ENCODE data around the gene HECA.

- TF ChIP-seq CTCF (conservative IDR thresholded peaks at IDR 0.05 in 1 of 2, IDR thresholded peaks at IDR 0.05 in 1 of 2; ENCODE audit: extremely low read depth in 1 of 2, insufficient read depth in 1 of 2, low read depth in 1 of 2, low read length in 2 of 2) (no peak), EZH2 (IDR thresholded peaks at IDR 0.05; ENCODE audit: borderline replicate concordance, low read length) (no peak)
These were observed 46.4 kb downstream of the HECA start for GRCh38 chr6:139181236-139181635.

All from mammary epithelial cell (primary cell).